8988T (cell line): ENCODE data around the gene PXN.

Experiments used
- DNase-seq: peaks from one replicate; pipeline ENCODE4 v3.0.0; 2011

The PXN gene

GRCh38 chr12:120265473-120266179 is at the start of gene PXN:
TSS of gene PXN (minus strand) at chr12:120265730. CDS start at chr12:120265629, 101 bp downstream.
- peak; percentile 77 for DNase-seq

GRCh38 chr12:120314220-120314619 is 48.7 kb upstream of the PXN start:
- DNase-seq = no peak

- peak; percentile 56 for DNase-seq
Measured at GRCh38 chr12:120301962-120302815, 36.7 kb upstream of the PXN start, which contains the start of gene SIRT4. TSS of gene SIRT4 (plus strand) at chr12:120302321. CDS start at chr12:120303562, 1,241 bp downstream.

- DNase-seq = no peak
Measured at GRCh38 chr12:120292661-120293531, 27.4 kb upstream of the PXN start, which contains the start of gene RNU4-1. TSS of gene RNU4-1 (minus strand) at chr12:120293237.

- no peak for DNase-seq
Measured at GRCh38 chr12:120292411-120292660, 26.8 kb upstream of the PXN start.

- DNase-seq = no peak
Measured at GRCh38 chr12:120290609-120291305, 25.2 kb upstream of the PXN start.

GRCh38 chr12:120287491-120287890 is 22.0 kb upstream of the PXN start:
- DNase-seq = no peak

- no peak for DNase-seq
Measured at GRCh38 chr12:120286768-120287490, 21.4 kb upstream of the PXN start.

- no peak for DNase-seq
Measured at GRCh38 chr12:120284381-120284780, 18.9 kb upstream of the PXN start.

- DNase-seq = no peak
Measured at GRCh38 chr12:120283318-120283717, 17.8 kb upstream of the PXN start.

- no peak for DNase-seq
Measured at GRCh38 chr12:120278137-120279069, 12.9 kb upstream of the PXN start.

- no peak for DNase-seq
Measured at GRCh38 chr12:120276734-120277133, 11.2 kb upstream of the PXN start.

- no peak for DNase-seq
Measured at GRCh38 chr12:120267736-120268135, 2.2 kb upstream of the PXN start.

GRCh38 chr12:120266180-120266870 is 795 bp upstream of the PXN start:
- DNase-seq = no peak

GRCh38 chr12:120264904-120265472 is 542 bp downstream of the PXN start:
- DNase-seq = no peak

GRCh38 chr12:120264086-120264903 is 1.2 kb downstream of the PXN start:
- DNase-seq = no peak

- DNase-seq = no peak
Measured at GRCh38 chr12:120263748-120264085, 1.8 kb downstream of the PXN start.

- no peak for DNase-seq
Measured at GRCh38 chr12:120262852-120263747, 2.4 kb downstream of the PXN start.
